ENCODE results near the gene TOMM5.

TOMM5 gene

DNA sequence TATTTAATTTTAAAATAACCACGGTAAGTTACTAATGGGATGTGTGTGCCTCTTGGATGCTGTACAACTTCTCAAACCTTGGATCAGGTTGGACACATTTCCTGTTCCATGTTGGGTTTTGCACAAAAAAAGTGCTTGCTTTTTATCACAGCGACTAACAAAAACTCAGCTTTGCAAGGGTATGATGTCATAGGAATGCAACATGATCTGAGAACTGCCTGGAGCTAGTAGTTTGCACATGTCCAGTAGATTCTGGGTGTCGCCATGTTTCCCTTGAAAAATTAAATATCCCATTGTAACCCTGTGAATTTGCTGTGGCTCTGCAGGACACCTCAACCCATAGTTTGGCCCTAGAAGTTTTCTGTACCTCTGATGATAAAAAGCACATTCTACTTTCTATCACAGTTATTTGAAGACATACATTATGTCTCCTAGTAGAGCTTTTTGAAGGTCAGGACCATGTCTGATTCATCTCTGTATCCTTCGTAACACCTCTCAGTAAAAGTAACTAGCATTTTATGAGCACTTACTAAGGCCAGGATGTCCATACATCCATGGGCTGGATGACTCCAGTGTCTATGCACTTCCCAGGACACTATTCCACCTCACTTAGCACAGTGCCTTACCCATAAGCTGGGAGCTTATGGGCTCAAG is 46.8 kb upstream of the TOMM5 start:
- TF ChIP-seq POLR2AphosphoS5 (IDR thresholded peaks at IDR 0.05; ENCODE audit: low read depth, low read length) (no peak), FOXP2 (optimal IDR thresholded peaks at IDR 0.05; ENCODE audit: borderline replicate concordance, extremely low read depth, extremely low read length, insufficient read depth) (no peak), TAF1 (IDR thresholded peaks at IDR 0.05; ENCODE audit: borderline replicate concordance, insufficient read depth, low read length) (no peak), SIN3A (IDR thresholded peaks at IDR 0.05; ENCODE audit: borderline replicate concordance, insufficient read depth, low read length) (no peak)
- TF ChIP-seq, protein P1, sequence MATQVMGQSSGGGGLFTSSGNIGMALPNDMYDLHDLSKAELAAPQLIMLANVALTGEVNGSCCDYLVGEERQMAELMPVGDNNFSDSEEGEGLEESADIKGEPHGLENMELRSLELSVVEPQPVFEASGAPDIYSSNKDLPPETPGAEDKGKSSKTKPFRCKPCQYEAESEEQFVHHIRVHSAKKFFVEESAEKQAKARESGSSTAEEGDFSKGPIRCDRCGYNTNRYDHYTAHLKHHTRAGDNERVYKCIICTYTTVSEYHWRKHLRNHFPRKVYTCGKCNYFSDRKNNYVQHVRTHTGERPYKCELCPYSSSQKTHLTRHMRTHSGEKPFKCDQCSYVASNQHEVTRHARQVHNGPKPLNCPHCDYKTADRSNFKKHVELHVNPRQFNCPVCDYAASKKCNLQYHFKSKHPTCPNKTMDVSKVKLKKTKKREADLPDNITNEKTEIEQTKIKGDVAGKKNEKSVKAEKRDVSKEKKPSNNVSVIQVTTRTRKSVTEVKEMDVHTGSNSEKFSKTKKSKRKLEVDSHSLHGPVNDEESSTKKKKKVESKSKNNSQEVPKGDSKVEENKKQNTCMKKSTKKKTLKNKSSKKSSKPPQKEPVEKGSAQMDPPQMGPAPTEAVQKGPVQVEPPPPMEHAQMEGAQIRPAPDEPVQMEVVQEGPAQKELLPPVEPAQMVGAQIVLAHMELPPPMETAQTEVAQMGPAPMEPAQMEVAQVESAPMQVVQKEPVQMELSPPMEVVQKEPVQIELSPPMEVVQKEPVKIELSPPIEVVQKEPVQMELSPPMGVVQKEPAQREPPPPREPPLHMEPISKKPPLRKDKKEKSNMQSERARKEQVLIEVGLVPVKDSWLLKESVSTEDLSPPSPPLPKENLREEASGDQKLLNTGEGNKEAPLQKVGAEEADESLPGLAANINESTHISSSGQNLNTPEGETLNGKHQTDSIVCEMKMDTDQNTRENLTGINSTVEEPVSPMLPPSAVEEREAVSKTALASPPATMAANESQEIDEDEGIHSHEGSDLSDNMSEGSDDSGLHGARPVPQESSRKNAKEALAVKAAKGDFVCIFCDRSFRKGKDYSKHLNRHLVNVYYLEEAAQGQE (IDR thresholded peaks at IDR 0.05; ENCODE audit: insufficient read depth in 1 of 2, low read depth in 2 of 2, low read length in 2 of 2) = no peak

DNA sequence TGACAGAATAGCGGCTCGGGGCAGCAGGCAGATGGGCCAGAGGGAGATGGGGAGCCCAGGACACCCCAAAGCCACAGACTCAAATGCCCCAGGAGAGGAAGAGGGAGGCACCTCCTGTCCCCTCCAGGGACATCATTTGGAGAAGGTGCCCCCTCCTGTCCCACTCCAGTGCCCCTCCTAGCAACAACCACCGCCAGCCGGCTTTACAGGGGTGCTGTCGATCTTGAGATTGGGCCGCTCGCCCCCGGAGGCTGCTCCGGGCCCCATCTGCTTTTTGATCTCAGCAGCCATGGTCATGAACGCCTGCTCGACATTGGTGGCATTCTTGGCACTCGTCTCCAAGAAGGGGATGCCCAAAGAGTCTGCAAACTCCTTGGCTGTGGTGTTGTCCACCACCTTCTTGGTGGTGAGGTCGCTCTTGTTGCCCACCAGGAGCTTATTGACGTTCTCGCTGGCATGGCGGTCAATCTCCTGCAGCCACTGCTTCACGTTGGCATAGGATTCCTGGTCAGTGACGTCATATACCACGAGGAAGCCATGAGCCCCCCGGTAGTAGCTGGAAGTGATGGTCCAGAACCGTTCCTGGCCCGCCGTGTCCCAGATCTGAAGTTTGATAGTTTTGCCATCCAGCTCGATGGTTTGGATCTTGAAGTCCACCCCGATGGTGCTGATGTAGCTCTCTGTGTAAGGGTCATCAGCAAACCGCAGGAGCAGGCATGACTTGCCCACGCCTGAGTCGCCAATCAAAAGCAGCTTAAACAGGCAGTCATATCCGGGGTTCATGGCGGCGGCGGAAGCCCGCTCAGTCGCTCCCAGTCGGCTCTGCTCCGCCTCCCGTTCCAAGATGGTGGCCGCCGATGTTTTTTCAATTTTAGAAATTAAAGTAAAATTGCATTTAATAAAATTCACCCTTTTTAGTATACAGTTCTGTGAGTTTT is 44.4 kb upstream of the TOMM5 start:
- TF ChIP-seq, protein P1 (IDR thresholded peaks at IDR 0.05; ENCODE audit: insufficient read depth in 1 of 2, low read depth in 2 of 2, low read length in 2 of 2) = no peak
- TF ChIP-seq SIN3A (IDR thresholded peaks at IDR 0.05; ENCODE audit: borderline replicate concordance, insufficient read depth, low read length) = no peak
- TF ChIP-seq FOXP2 (optimal IDR thresholded peaks at IDR 0.05; ENCODE audit: borderline replicate concordance, extremely low read depth, extremely low read length, insufficient read depth) = no peak
- no peak for TF ChIP-seq POLR2AphosphoS5 (IDR thresholded peaks at IDR 0.05; ENCODE audit: low read depth, low read length)
- TF ChIP-seq TAF1 (IDR thresholded peaks at IDR 0.05; ENCODE audit: borderline replicate concordance, insufficient read depth, low read length) = no peak

DNA sequence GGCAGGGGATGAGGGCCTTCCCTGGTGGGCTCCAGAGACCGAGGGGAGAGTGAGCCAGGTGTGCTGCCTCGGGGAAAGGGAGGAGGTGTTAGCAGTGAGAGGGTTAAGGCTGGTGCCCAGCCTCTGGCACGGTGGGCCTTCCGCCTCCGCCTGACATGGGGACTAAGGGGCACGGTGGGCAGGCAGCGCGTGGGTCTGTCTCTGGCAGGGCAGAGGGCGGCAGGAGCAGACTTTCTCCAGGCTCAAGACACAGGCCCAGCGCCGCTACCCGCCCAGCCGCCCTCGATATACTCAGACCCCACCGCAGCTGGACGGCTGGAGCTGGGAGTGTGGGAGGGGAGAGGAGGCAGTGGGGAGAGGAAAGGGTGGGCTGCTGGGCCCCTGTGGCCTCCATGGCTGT is 43.4 kb upstream of the TOMM5 start:
- no peak for TF ChIP-seq FOXP2 (optimal IDR thresholded peaks at IDR 0.05; ENCODE audit: borderline replicate concordance, extremely low read depth, extremely low read length, insufficient read depth)
- no peak for TF ChIP-seq TAF1 (IDR thresholded peaks at IDR 0.05; ENCODE audit: borderline replicate concordance, insufficient read depth, low read length)
- no peak for TF ChIP-seq POLR2AphosphoS5 (IDR thresholded peaks at IDR 0.05; ENCODE audit: low read depth, low read length)
- TF ChIP-seq, protein P1 (IDR thresholded peaks at IDR 0.05; ENCODE audit: insufficient read depth in 1 of 2, low read depth in 2 of 2, low read length in 2 of 2) = no peak

DNA sequence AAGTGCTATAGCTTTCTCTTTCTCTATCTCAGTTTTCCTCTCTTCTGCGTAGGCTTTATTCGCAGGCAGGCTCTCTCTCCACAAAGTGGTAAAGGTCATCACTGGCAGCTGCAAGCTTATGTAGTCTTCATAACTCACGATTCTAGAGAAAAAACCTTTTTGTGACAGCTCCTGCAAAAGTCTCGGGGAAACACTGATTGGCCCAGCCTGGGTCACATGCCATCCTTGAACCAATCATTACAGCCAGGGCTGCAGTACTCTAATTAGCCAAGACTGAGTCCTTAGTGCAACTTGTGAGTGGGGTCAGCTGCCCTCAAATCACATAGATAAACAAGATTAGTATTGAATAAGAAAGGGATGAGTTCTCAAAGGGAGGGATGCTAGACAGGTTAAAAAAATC is 40.1 kb upstream of the TOMM5 start:
- TF ChIP-seq SIN3A (IDR thresholded peaks at IDR 0.05; ENCODE audit: borderline replicate concordance, insufficient read depth, low read length) = no peak
- TF ChIP-seq TAF1 (IDR thresholded peaks at IDR 0.05; ENCODE audit: borderline replicate concordance, insufficient read depth, low read length) = no peak
- TF ChIP-seq, protein P1 (IDR thresholded peaks at IDR 0.05; ENCODE audit: insufficient read depth in 1 of 2, low read depth in 2 of 2, low read length in 2 of 2) = no peak
- no peak for TF ChIP-seq POLR2AphosphoS5 (IDR thresholded peaks at IDR 0.05; ENCODE audit: low read depth, low read length)
- TF ChIP-seq FOXP2 (optimal IDR thresholded peaks at IDR 0.05; ENCODE audit: borderline replicate concordance, extremely low read depth, extremely low read length, insufficient read depth) = no peak

Measured in PFSK-1 (cell line).